Upper lobe of left lung (tissue), 4 donors: Measurements from ENCODE around the gene OR5B21.

ENCODE experiments used
- EP300 ChIP-seq, 4 donors: sonication (generic); formaldehyde crosslinking; IDR thresholded peaks; one replicate each; pipeline ENCODE4 v1.5.1; 2017; ENCODE audit warnings: antibody characterized with exemption in 4 of 4, control low read depth in 2 of 4
- POLR2A ChIP-seq, 4 donors: fragments of 450-650 bp; IDR thresholded peaks; one replicate each; pipeline ENCODE4 v1.5.1; 2016 to 2017; ENCODE audit warnings: antibody characterized with exemption in 4 of 4, mild to moderate bottlenecking in 2 of 4
- POLR2AphosphoS5 ChIP-seq, 2 donors: sonication (generic); formaldehyde crosslinking; IDR thresholded peaks; one replicate each; pipeline ENCODE4 v1.5.1; 2017; ENCODE audit warnings: antibody characterized with exemption in 2 of 2
- TF ChIP-seq, protein P1 (sequence below), 6 experiments: fragments of 450-650 bp in 4 of 6; fragments of 200-600 bp in 2 of 6; sonication (generic) in 2 of 6; IDR thresholded peaks; one replicate each; pipeline ENCODE4 v1.5.1; 2016 to 2019; ENCODE audit warnings: antibody characterized with exemption in 6 of 6

DNA sequence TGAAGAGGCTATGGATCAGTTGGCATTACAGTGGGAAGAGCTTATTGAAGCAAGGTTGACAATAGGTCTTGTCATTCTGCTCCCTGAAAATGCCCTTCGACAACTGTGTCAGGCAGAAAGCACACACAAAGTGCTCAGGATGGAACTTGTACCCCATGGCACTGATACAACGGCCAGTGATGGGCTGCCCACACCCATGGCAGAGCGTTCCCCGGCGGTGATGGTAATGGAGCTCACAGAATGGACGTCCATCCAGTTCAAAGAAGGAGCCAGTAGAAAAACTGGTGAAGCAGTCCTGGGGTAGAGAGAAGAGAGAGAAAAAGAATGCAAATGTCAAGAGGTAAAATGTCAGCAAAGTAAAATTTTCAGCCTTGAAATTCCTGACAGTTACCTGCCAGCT, 19.5 kb upstream of the OR5B21 start:
- TF ChIP-seq, protein P1, sequence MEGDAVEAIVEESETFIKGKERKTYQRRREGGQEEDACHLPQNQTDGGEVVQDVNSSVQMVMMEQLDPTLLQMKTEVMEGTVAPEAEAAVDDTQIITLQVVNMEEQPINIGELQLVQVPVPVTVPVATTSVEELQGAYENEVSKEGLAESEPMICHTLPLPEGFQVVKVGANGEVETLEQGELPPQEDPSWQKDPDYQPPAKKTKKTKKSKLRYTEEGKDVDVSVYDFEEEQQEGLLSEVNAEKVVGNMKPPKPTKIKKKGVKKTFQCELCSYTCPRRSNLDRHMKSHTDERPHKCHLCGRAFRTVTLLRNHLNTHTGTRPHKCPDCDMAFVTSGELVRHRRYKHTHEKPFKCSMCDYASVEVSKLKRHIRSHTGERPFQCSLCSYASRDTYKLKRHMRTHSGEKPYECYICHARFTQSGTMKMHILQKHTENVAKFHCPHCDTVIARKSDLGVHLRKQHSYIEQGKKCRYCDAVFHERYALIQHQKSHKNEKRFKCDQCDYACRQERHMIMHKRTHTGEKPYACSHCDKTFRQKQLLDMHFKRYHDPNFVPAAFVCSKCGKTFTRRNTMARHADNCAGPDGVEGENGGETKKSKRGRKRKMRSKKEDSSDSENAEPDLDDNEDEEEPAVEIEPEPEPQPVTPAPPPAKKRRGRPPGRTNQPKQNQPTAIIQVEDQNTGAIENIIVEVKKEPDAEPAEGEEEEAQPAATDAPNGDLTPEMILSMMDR (IDR thresholded peaks at IDR 0.05): no peak
- TF ChIP-seq POLR2A (IDR thresholded peaks at IDR 0.05) (no peak), POLR2AphosphoS5 (IDR thresholded peaks at IDR 0.05) (no peak), EP300 (IDR thresholded peaks at IDR 0.05) (no peak)
